Colon (tissue), 2 donors: ENCODE measurements around the gene SFXN5.
"Not testable (repeated sequence)": the region's sequence is repeated elsewhere in the genome, so short reads cannot be mapped to it uniquely, and the experiment has no call there.

Experiments used
- FAIRE-seq: peaks from 2 replicates; lab custom pipeline; 2012; peaks lifted over from hg19 to GRCh38; lab: Jason Lieb, UNC
- donor health status: control.
- donor health status: control.

SFXN5 gene

GRCh38 chr2:73071360-73072128 is at the start of gene SFXN5:
Gene SFXN5, minus strand, starts transcription at chr2:73071712. Its CDS starts 7 bp downstream, at chr2:73071705.
- no peak for FAIRE-seq

GRCh38 chr2:73119611-73120239 is 48.2 kb upstream of the SFXN5 start:
- not testable (repeated sequence) for FAIRE-seq

GRCh38 chr2:73117441-73117840 is 45.9 kb upstream of the SFXN5 start:
- no peak for FAIRE-seq

- FAIRE-seq = no peak
Observed at GRCh38 chr2:73116182-73116960, 44.9 kb upstream of the SFXN5 start.

- FAIRE-seq = no peak
Observed at GRCh38 chr2:73114273-73114867, 42.9 kb upstream of the SFXN5 start.

- FAIRE-seq = no peak
Observed at GRCh38 chr2:73112913-73113854, 41.7 kb upstream of the SFXN5 start, which contains the start of gene RAB11FIP5. Gene RAB11FIP5, minus strand, starts transcription at chr2:73112948. Its CDS starts 171 bp downstream, at chr2:73112777.

- no peak for FAIRE-seq
Observed at GRCh38 chr2:73112026-73112912, 40.8 kb upstream of the SFXN5 start.

GRCh38 chr2:73111073-73112025 is 39.8 kb upstream of the SFXN5 start:
- FAIRE-seq = no peak

GRCh38 chr2:73110168-73111072 is 38.9 kb upstream of the SFXN5 start:
- no peak for FAIRE-seq

GRCh38 chr2:73109431-73110167 is 38.1 kb upstream of the SFXN5 start:
- FAIRE-seq = no peak

- FAIRE-seq = no peak
Observed at GRCh38 chr2:73107211-73107926, 35.9 kb upstream of the SFXN5 start.

GRCh38 chr2:73106791-73107190 is 35.3 kb upstream of the SFXN5 start:
- no peak for FAIRE-seq

- FAIRE-seq = no peak
Observed at GRCh38 chr2:73105511-73105971, 34.0 kb upstream of the SFXN5 start.

GRCh38 chr2:73104933-73105332 is 33.4 kb upstream of the SFXN5 start:
- no peak for FAIRE-seq

- no peak for FAIRE-seq
Observed at GRCh38 chr2:73103018-73103542, 31.6 kb upstream of the SFXN5 start.

GRCh38 chr2:73101626-73102256 is 30.2 kb upstream of the SFXN5 start:
- FAIRE-seq = no peak
